Measurements from ENCODE around the gene PARP2.
"Not testable (repeated sequence)": the region's sequence is repeated elsewhere in the genome, so short reads cannot be mapped to it uniquely, and the experiment has no call there.

The PARP2 gene

GRCh38 chr14:20343092-20343861, at the start of gene PARP2:
PARP2 (plus strand) TSS chr14:20343635; CDS start chr14:20343642, 7 bp downstream.
- DNase-seq: peak; percentile 100

- no peak for DNase-seq
Measured at GRCh38 chr14:20294636-20295035, 48.8 kb upstream of the PARP2 start.

- no peak for DNase-seq
Measured at GRCh38 chr14:20295067-20295466, 48.4 kb upstream of the PARP2 start.

GRCh38 chr14:20302042-20302755, 41.2 kb upstream of the PARP2 start:
- no peak for DNase-seq

- DNase-seq: peak; percentile 90
Measured at GRCh38 chr14:20305265-20306078, 38.0 kb upstream of the PARP2 start, which contains the start of gene TTC5. TTC5 (minus strand) TSS chr14:20305951; CDS start chr14:20305937, 14 bp downstream.

GRCh38 chr14:20306079-20306423, 37.4 kb upstream of the PARP2 start:
- DNase-seq: no peak

- DNase-seq: no peak
Measured at GRCh38 chr14:20314026-20314425, 29.4 kb upstream of the PARP2 start.

GRCh38 chr14:20317720-20318119, 25.7 kb upstream of the PARP2 start:
- DNase-seq: no peak

GRCh38 chr14:20327005-20327869, 16.2 kb upstream of the PARP2 start:
- peak; percentile 79 for DNase-seq

- DNase-seq: peak; percentile 54
Measured at GRCh38 chr14:20328705-20329104, 14.7 kb upstream of the PARP2 start.

GRCh38 chr14:20329355-20329754, 14.1 kb upstream of the PARP2 start:
- no peak for DNase-seq

GRCh38 chr14:20331053-20331613, 12.3 kb upstream of the PARP2 start:
- DNase-seq: no peak

- peak; percentile 54 for DNase-seq
Measured at GRCh38 chr14:20332431-20332787, 11.0 kb upstream of the PARP2 start.

GRCh38 chr14:20332788-20333493, 10.5 kb upstream of the PARP2 start, which contains the start of gene CCNB1IP1:
CCNB1IP1 (minus strand) TSS chr14:20333279; CDS start chr14:20316523, 16,756 bp downstream.
- DNase-seq: peak; percentile 96

GRCh38 chr14:20333494-20333841, 10.0 kb upstream of the PARP2 start:
- no peak for DNase-seq

- no peak for DNase-seq
Measured at GRCh38 chr14:20334017-20334416, 9.4 kb upstream of the PARP2 start.

GRCh38 chr14:20341032-20341431, 2.4 kb upstream of the PARP2 start:
- not testable (repeated sequence) for DNase-seq

- no peak for DNase-seq
Measured at GRCh38 chr14:20341646-20342045, 1.8 kb upstream of the PARP2 start.

GRCh38 chr14:20343862-20344220, 406 bp downstream of the PARP2 start:
- DNase-seq: peak; percentile 67

- DNase-seq: no peak
Measured at GRCh38 chr14:20345366-20345765, 1.9 kb downstream of the PARP2 start.

GRCh38 chr14:20346713-20347112, 3.3 kb downstream of the PARP2 start:
- DNase-seq: no peak

- DNase-seq: no peak
Measured at GRCh38 chr14:20347747-20348146, 4.3 kb downstream of the PARP2 start.

All from NCI-H69 (cell line).